A204.1 (cell line): ENCODE data around the gene ITPR1.

Source experiments
- FAIRE-seq: peaks from 2 replicates; lab custom pipeline; 2012; peaks lifted over from hg19 to GRCh38; lab: Jason Lieb, UNC

Gene ITPR1

GRCh38 chr3:4533489-4534443, 40.6 kb downstream of the ITPR1 start:
- no peak for FAIRE-seq

GRCh38 chr3:4534906-4535305, 41.8 kb downstream of the ITPR1 start:
- FAIRE-seq, result no peak

GRCh38 chr3:4536260-4536659, 43.1 kb downstream of the ITPR1 start:
- no peak for FAIRE-seq

GRCh38 chr3:4540267-4540666, 47.1 kb downstream of the ITPR1 start:
- no peak for FAIRE-seq

GRCh38 chr3:4543110-4543509, 50.0 kb downstream of the ITPR1 start:
- no peak for FAIRE-seq

- no peak for FAIRE-seq
These were observed 53.4 kb downstream of the ITPR1 start for GRCh38 chr3:4546346-4547178.

- no peak for FAIRE-seq
These were observed 54.7 kb downstream of the ITPR1 start for GRCh38 chr3:4547799-4548198.

- FAIRE-seq, result no peak
These were observed 55.2 kb downstream of the ITPR1 start for GRCh38 chr3:4548356-4548755.

GRCh38 chr3:4548780-4549179, 55.6 kb downstream of the ITPR1 start:
- FAIRE-seq, result no peak

GRCh38 chr3:4549896-4550295, 56.7 kb downstream of the ITPR1 start:
- FAIRE-seq, result no peak

GRCh38 chr3:4551051-4551711, 58.0 kb downstream of the ITPR1 start:
- no peak for FAIRE-seq

GRCh38 chr3:4551794-4552442, 58.8 kb downstream of the ITPR1 start:
- FAIRE-seq, result no peak

- no peak for FAIRE-seq
These were observed 59.7 kb downstream of the ITPR1 start for GRCh38 chr3:4552811-4553210.

GRCh38 chr3:4561661-4562060, 68.5 kb downstream of the ITPR1 start:
- no peak for FAIRE-seq

- no peak for FAIRE-seq
These were observed 69.4 kb downstream of the ITPR1 start for GRCh38 chr3:4562595-4562994.

GRCh38 chr3:4564270-4564669, 71.1 kb downstream of the ITPR1 start:
- no peak for FAIRE-seq

- FAIRE-seq, result no peak
These were observed 71.9 kb downstream of the ITPR1 start for GRCh38 chr3:4564928-4565586.

- no peak for FAIRE-seq
These were observed 72.8 kb downstream of the ITPR1 start for GRCh38 chr3:4565809-4566501.

- FAIRE-seq, result no peak
These were observed 75.7 kb downstream of the ITPR1 start for GRCh38 chr3:4568841-4569240.

- FAIRE-seq, result no peak
These were observed 77.9 kb downstream of the ITPR1 start for GRCh38 chr3:4570840-4571621.
